H1 (cell line): ENCODE measurements around the gene NELFE. TPM values are rescaled to one million over a fixed set of nuclear protein-coding genes. Genes with fewer than 3 reads are reported as not detected.

ENCODE experiments used
- CTCF ChIA-PET: fragments of 300-600 bp; sonication (Branson Sonifier 250); formaldehyde crosslinking; loops from one replicate; lab custom pipeline; 2021; ENCODE audit not compliant: partially characterized antibody; lab: Charles Lee
- POLR2A ChIA-PET: fragments of 300-600 bp; sonication (Branson Sonifier 250); formaldehyde crosslinking; loops from one replicate; lab custom pipeline; 2021; ENCODE audit warnings: inconsistent platforms; ENCODE audit not compliant: partially characterized antibody; lab: Charles Lee
- DNase-seq, 2 experiments: peaks; one replicate each; pipeline versions ENCODE4 v3.0.0 to v3.0.0-alpha.2; 2010 to 2022; ENCODE audit warnings: low spot score in 2 of 2, low read depth in 1 of 2, mixed read lengths in 1 of 2
- FAIRE-seq: peaks from 2 replicates; lab custom pipeline; 2011; peaks lifted over from hg19 to GRCh38; lab: Jason Lieb, UNC
- H2AFZ ChIP-seq: 2 replicates; pipeline ENCODE4 v1.8.1; 2012; ENCODE audit warnings: low read length, inconsistent platforms
- H2AK5ac ChIP-seq: 2 replicates; pipeline ENCODE4 v1.6.1; 2013; ENCODE audit warnings: low read depth, low read length
- H2BK120ac ChIP-seq: replicated peaks from 2 replicates; pipeline ENCODE3; 2013; ENCODE audit warnings: low read depth, low read length, inconsistent platforms
- H2BK12ac ChIP-seq: 2 replicates; pipeline ENCODE4 v1.6.1; 2013; ENCODE audit warnings: low read depth, low read length
- H2BK15ac ChIP-seq: 2 replicates; pipeline ENCODE4 v1.6.1; 2013; ENCODE audit warnings: low read length
- H2BK20ac ChIP-seq: 2 replicates; pipeline ENCODE4 v1.6.1; 2013; ENCODE audit warnings: low read length
- H2BK5ac ChIP-seq: 2 replicates; pipeline ENCODE4 v1.6.1; 2013; ENCODE audit warnings: low read depth, low read length
- H3K14ac ChIP-seq: 2 replicates; pipeline ENCODE4 v1.6.1; 2013; ENCODE audit warnings: inconsistent platforms; ENCODE audit not compliant: insufficient read length
- H3K18ac ChIP-seq: 2 replicates; pipeline ENCODE4 v1.6.1; 2013; ENCODE audit warnings: low read length; ENCODE audit errors: extremely low read depth
- H3K23ac ChIP-seq: 2 replicates; pipeline ENCODE4 v1.6.1; 2013; ENCODE audit warnings: inconsistent platforms; ENCODE audit not compliant: insufficient read length
- H3K23me2 ChIP-seq: 2 replicates; pipeline ENCODE4 v1.6.1; 2013; ENCODE audit warnings: low read depth, low read length
- H3K27ac ChIP-seq: 2 replicates; pipeline ENCODE4 v1.6.1; 2011; ENCODE audit warnings: low read depth, low read length, inconsistent platforms
- H3K27me3 ChIP-seq, 4 experiments: replicated peaks in 1 of 4; 1 replicate in 1 of 4; 2 replicates in 3 of 4; pipeline versions ENCODE4 v1.6.1 to v1.8.1; 2011 to 2013; ENCODE audit warnings: low read length in 3 of 4, mild to moderate bottlenecking in 3 of 4, inconsistent platforms in 2 of 4, mixed read lengths in 2 of 4, moderate library complexity in 1 of 4; ENCODE audit not compliant: control insufficient read depth in 3 of 4, insufficient read depth in 3 of 4; ENCODE audit errors: extremely low read depth in 1 of 4
- H3K36me3 ChIP-seq, 4 experiments: 2 replicates each; pipeline versions ENCODE4 v1.6.1 to v1.8.1; 2011 to 2013; ENCODE audit warnings: mild to moderate bottlenecking in 4 of 4, low read length in 3 of 4, moderate library complexity in 2 of 4, control low read depth in 1 of 4, inconsistent platforms in 1 of 4; ENCODE audit not compliant: insufficient read depth in 4 of 4, control insufficient read depth in 2 of 4
- H3K4ac ChIP-seq: replicated peaks from 2 replicates; pipeline ENCODE3; 2013; ENCODE audit warnings: low read length, low read depth, mixed read lengths, inconsistent platforms; ENCODE audit not compliant: insufficient read length
- H3K4me1 ChIP-seq, 4 experiments: replicated peaks in 1 of 4; 1 replicate in 1 of 4; 2 replicates in 3 of 4; pipeline versions ENCODE4 v1.6.1 to v1.8.1; 2011 to 2013; ENCODE audit warnings: low read length in 3 of 4, inconsistent platforms in 2 of 4, mixed read lengths in 1 of 4; ENCODE audit not compliant: insufficient read depth in 4 of 4, control insufficient read depth in 3 of 4
- H3K4me2 ChIP-seq, 2 experiments: 2 replicates each; pipeline versions ENCODE4 v1.6.1 to v1.8.1; 2011 to 2013; ENCODE audit warnings: low read depth in 2 of 2, low read length in 2 of 2, control low read depth in 1 of 2, inconsistent platforms in 1 of 2, mild to moderate bottlenecking in 1 of 2; ENCODE audit not compliant: insufficient read depth in 1 of 2
- H3K4me3 ChIP-seq, 4 experiments: fragments of 200-600, 300-600 bp in 1 of 4; sonication (generic), shearing (Covaris generic), sonication (Bioruptor Twin) in 1 of 4; 2 replicates each; pipeline versions ENCODE4 v1.5.1 to v1.8.1; 2011 to 2016; ENCODE audit warnings: low read length in 4 of 4, low read depth in 3 of 4, control low read depth in 2 of 4, inconsistent platforms in 2 of 4, mild to moderate bottlenecking in 2 of 4, mixed read lengths in 1 of 4, moderate library complexity in 1 of 4; ENCODE audit not compliant: insufficient read depth in 2 of 4; ENCODE audit errors: extremely low read depth in 1 of 4
- H3K56ac ChIP-seq: replicated peaks from 2 replicates; pipeline ENCODE3; 2013; ENCODE audit warnings: low read depth, mild to moderate bottlenecking, mixed read lengths, low read length, inconsistent platforms; ENCODE audit not compliant: insufficient read length
- H3K79me1 ChIP-seq: 2 replicates; pipeline ENCODE4 v1.6.1; 2013; ENCODE audit warnings: low read depth, low read length, control low read depth
- H3K79me2 ChIP-seq, 2 experiments: 2 replicates each; pipeline versions ENCODE4 v1.6.1 to v1.8.1; 2012 to 2013; ENCODE audit warnings: low read length in 2 of 2, mild to moderate bottlenecking in 2 of 2, inconsistent platforms in 1 of 2; ENCODE audit not compliant: insufficient read depth in 2 of 2, control insufficient read depth in 1 of 2
- H3K9ac ChIP-seq, 4 experiments: replicated peaks in 1 of 4; 1 replicate in 1 of 4; 2 replicates in 3 of 4; pipeline versions ENCODE4 v1.6.1 to v1.8.1; 2011 to 2013; ENCODE audit warnings: low read depth in 3 of 4, low read length in 3 of 4, control low read depth in 2 of 4, mild to moderate bottlenecking in 2 of 4, moderate library complexity in 2 of 4, inconsistent platforms in 1 of 4; ENCODE audit errors: extremely low read depth in 1 of 4
- H3K9me3 ChIP-seq, 2 experiments: 2 replicates each; pipeline versions ENCODE4 v1.6.1 to v1.8.1; 2012 to 2013; ENCODE audit warnings: mild to moderate bottlenecking in 2 of 2, moderate library complexity in 2 of 2, control low read depth in 1 of 2, inconsistent platforms in 1 of 2, low read depth in 1 of 2, low read length in 1 of 2, mixed read lengths in 1 of 2; ENCODE audit not compliant: insufficient read depth in 2 of 2
- H4K20me1 ChIP-seq, 2 experiments: replicated peaks in 1 of 2; 2 replicates each; pipeline versions ENCODE3 to v1.8.1; 2011 to 2013; ENCODE audit warnings: inconsistent platforms in 2 of 2, low read length in 2 of 2, mild to moderate bottlenecking in 1 of 2; ENCODE audit not compliant: insufficient read depth in 2 of 2, control insufficient read depth in 1 of 2
- H4K5ac ChIP-seq: 2 replicates; pipeline ENCODE4 v1.6.1; 2013; ENCODE audit warnings: low read length, low read depth, mixed read lengths, inconsistent platforms; ENCODE audit not compliant: insufficient read length
- H4K8ac ChIP-seq: 2 replicates; pipeline ENCODE4 v1.8.0; 2013; ENCODE audit warnings: mild to moderate bottlenecking, moderate library complexity, low read length, inconsistent platforms; ENCODE audit not compliant: insufficient read depth; ENCODE audit errors: extremely low read depth
- H4K91ac ChIP-seq: replicated peaks from 2 replicates; pipeline ENCODE3; 2013; ENCODE audit warnings: low read length, mixed read lengths, inconsistent platforms; ENCODE audit not compliant: insufficient read length
- EGR1 ChIP-seq: IDR thresholded peaks from 2 replicates; pipeline ENCODE4 v1.6.1; 2011; ENCODE audit warnings: low read depth, low read length, borderline replicate concordance
- PHF8 ChIP-seq: fragments of 200-600 bp; sonication (generic); conservative IDR thresholded peaks from 2 replicates; pipeline ENCODE4 v1.7.1; 2012; ENCODE audit warnings: low read depth, mild to moderate bottlenecking, inconsistent platforms, low read length, moderate library complexity
- TAF1 ChIP-seq: IDR thresholded peaks from 2 replicates; pipeline ENCODE4 v1.6.1; 2011; ENCODE audit warnings: mild to moderate bottlenecking, low read depth, low read length
- TAF7 ChIP-seq: optimal IDR thresholded peaks from 2 replicates; pipeline ENCODE3; 2011; ENCODE audit warnings: low read depth, mild to moderate bottlenecking, inconsistent platforms, low read length, moderate library complexity, borderline replicate concordance
- WGBS, 2 experiments: shearing (Covaris generic) in 1 of 2; methylation state at CpG; one replicate each; pipeline versions ENCODE4 v1.1.6 to v1.1.7; 2013 to 2015; ENCODE audit warnings: low lambda C conversion rate in 2 of 2, mixed read lengths in 2 of 2, inconsistent platforms in 1 of 2, low coverage in 1 of 2, missing lambda C conversion rate in 1 of 2; ENCODE audit not compliant: insufficient replicate concordance in 2 of 2, insufficient coverage in 1 of 2, insufficient read length in 1 of 2; ENCODE audit errors: extremely low coverage in 1 of 2, missing lambda C conversion rate in 1 of 2; 5-methylcytosine and 5-hydroxymethylcytosine counted together
- long read RNA-seq, 2 experiments: library from RNA in 1 of 2; library from capped mRNA in 1 of 2; stranded (forward); transcript quantifications; one replicate each; pipeline ENCODE4 v2.0.0, GENCODE V29; 2021; ENCODE audit warnings: inconsistent platforms in 1 of 2
- polyA minus RNA-seq, 3 experiments: library from RNA; depleted of rRNA, polyadenylated mRNA; stranded (reverse); fragments of >200 nt; gene quantifications; 1 replicate in 2 of 3; 2 replicates in 1 of 3; pipeline ENCODE4 v1.2.3, GENCODE V29; 2011
- polyA plus RNA-seq, 7 experiments: library from polyadenylated mRNA; depleted of rRNA in 3 of 7; stranded (reverse) in 5 of 7; unstranded in 2 of 7; fragments of >200 nt in 5 of 7; fragments of 200-250 nt in 2 of 7; gene quantifications; 1 replicate in 5 of 7; 2 replicates in 1 of 7; 4 replicates in 1 of 7; pipeline versions ENCODE4 v1.2.1 to v1.2.3, GENCODE V29; 2011 to 2013; ENCODE audit warnings: missing spikeins in 2 of 7, mixed read lengths in 2 of 7
- total RNA-seq: library from RNA; stranded (reverse); fragmentation: NEBNext Ultra II Directional; extraction: Animal tissue kit (Norgen Biotek cat#: 25700); gene quantifications from 2 replicates; pipeline ENCODE4 v1.2.1, GENCODE V29; 2021

NELFE gene, protein sequence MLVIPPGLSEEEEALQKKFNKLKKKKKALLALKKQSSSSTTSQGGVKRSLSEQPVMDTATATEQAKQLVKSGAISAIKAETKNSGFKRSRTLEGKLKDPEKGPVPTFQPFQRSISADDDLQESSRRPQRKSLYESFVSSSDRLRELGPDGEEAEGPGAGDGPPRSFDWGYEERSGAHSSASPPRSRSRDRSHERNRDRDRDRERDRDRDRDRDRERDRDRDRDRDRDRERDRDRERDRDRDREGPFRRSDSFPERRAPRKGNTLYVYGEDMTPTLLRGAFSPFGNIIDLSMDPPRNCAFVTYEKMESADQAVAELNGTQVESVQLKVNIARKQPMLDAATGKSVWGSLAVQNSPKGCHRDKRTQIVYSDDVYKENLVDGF
- total RNA-seq (71.1 and 71.5 TPM in 2 replicates), polyA plus RNA-seq (2011; rRNA removed) (49.2 and 52.3 TPM in 2 replicates), polyA minus RNA-seq (2011; rRNA and poly(A)+ RNA removed) (32.1 and 32.6 TPM in 2 replicates)
- 83.7 TPM for polyA plus RNA-seq (2011; cell fraction: cytosol; rRNA removed)
- polyA plus RNA-seq (2011; cell fraction: nucleus; rRNA removed) = 55.9 TPM
- 64.8 to 102 TPM (median 90.9 TPM) in 4 replicates for polyA plus RNA-seq (2012, experiment 1 of 2)
- polyA plus RNA-seq (2012, experiment 2 of 2) = 67.8 TPM
- polyA plus RNA-seq (2013, experiment 1 of 2) = 56.9 TPM
- polyA plus RNA-seq (2013, experiment 2 of 2) = 54.5 TPM
- polyA minus RNA-seq (2011; cell fraction: cytosol; rRNA and poly(A)+ RNA removed) = 31.0 TPM
- polyA minus RNA-seq (2011; cell fraction: nucleus; rRNA and poly(A)+ RNA removed) = 23.2 TPM
- long read RNA-seq, experiment 1, transcript NELFE-202 (11 exons, 1,584 nt) = major isoform, 7 of 59 reads
- long read RNA-seq, experiment 1, partial matches to known transcripts = 50 of 59 reads
- long read RNA-seq, experiment 1, other reads (novel, unspliced or antisense) = 2 of 59 reads
- long read RNA-seq, experiment 2, transcript NELFE-202 (11 exons, 1,584 nt) = major isoform, 131 of 302 reads
- long read RNA-seq, experiment 2, partial matches to known transcripts = 138 of 302 reads
- long read RNA-seq, experiment 2, other reads (novel, unspliced or antisense) = 33 of 302 reads

- H3K27ac ChIP-seq = peak within 1 kb of the TSS; percentile 78
- H3K36me3 ChIP-seq = peaks cover 5 to 55% (median 43%) of the 10 kb centered on the region in 4 experiments; a peak in 7 of 8 replicates
- H3K9me3 ChIP-seq = no peaks in the 10 kb centered on the region
- peaks cover 0 to 24% of the 10 kb centered on the region in 2 experiments; a peak in 3 of 4 replicates for H3K79me2 ChIP-seq
- peak within 1 kb of the TSS; percentile 66 for H3K18ac ChIP-seq
- H2BK20ac ChIP-seq = no peak within 1 kb of the TSS
- H2BK120ac ChIP-seq = no peak within 1 kb of the TSS
- H2AFZ ChIP-seq = peak within 1 kb of the TSS; percentile 93
- H3K9ac ChIP-seq = peak within 1 kb of the TSS; percentile 75 to 87 (median 86)
- H2BK5ac ChIP-seq = peak within 1 kb of the TSS; percentile 79
- POLR2A ChIA-PET = interaction anchor here (0.8 to 16.4 kb wide), 19 partner anchors 9 to 417 kb away, joined by 3 to 279 read pairs (median 3); partner anchors contain the start of genes BAG6, CFB, DDX39B and DXO
- DNase-seq (peak; percentile 94 to 97), FAIRE-seq (no peak)
- H4K8ac ChIP-seq = peak within 1 kb of the TSS; percentile 88; the same call in 1 of the 2 replicates
- peak within 1 kb of the TSS; percentile 96 to 99 (median 98) for H3K4me3 ChIP-seq
- H3K4me1 ChIP-seq = peaks cover 0 to 6% (median 3%) of the 10 kb centered on the region in 4 experiments; a peak in 3 of 7 replicates
- H3K4me2 ChIP-seq = peak within 1 kb of the TSS; percentile 86 to 99
- H4K91ac ChIP-seq = peak within 1 kb of the TSS; percentile 90
- H2BK15ac ChIP-seq = peak within 1 kb of the TSS; percentile 5; the same call in 1 of the 2 replicates
- H4K20me1 ChIP-seq = peaks cover 0 to 2% of the 10 kb centered on the region in 2 experiments
- H3K56ac ChIP-seq = no peak within 1 kb of the TSS
- CTCF ChIA-PET = interaction anchor here (0.8 to 4.0 kb wide), 8 partner anchors 7 to 187 kb away, joined by 3 to 20 read pairs (median 4); partner anchors contain the start of gene CFB
- no peaks in the 10 kb centered on the region for H3K27me3 ChIP-seq
- 0 out of 2 replicates have a peak within 1 kb of the TSS, but pooled peaks have one; percentile 72 for H2BK12ac ChIP-seq
- peaks cover 5% of the 10 kb centered on the region for H3K79me1 ChIP-seq
- H3K23me2 ChIP-seq = peaks cover 10% of the 10 kb centered on the region
- H2AK5ac ChIP-seq = no peak within 1 kb of the TSS
- H4K5ac ChIP-seq = peak within 1 kb of the TSS; percentile 66
- no peak within 1 kb of the TSS for H3K14ac ChIP-seq
- no peak within 1 kb of the TSS for H3K23ac ChIP-seq
- H3K4ac ChIP-seq = peak within 1 kb of the TSS; percentile 63
- 2% methylated on average over 50 of the region's 59 CpGs; no CpG with 5 or more reads in 1 of the 2 experiments for WGBS, 2 experiments
- peak; percentile 87 for TF ChIP-seq PHF8
- TF ChIP-seq EGR1 = peak; percentile 95
- peak; percentile 66 for TF ChIP-seq TAF7
- peak; percentile 76 for TF ChIP-seq TAF1
Observed at GRCh38 chr6:31958741-31959739, at the start of gene NELFE, which contains the start of gene SKIC2. Gene NELFE, minus strand, starts transcription at chr6:31958971. Its CDS starts 525 bp downstream, at chr6:31958446. Gene SKIC2, plus strand, starts transcription at chr6:31959175. Its CDS starts 18 bp downstream, at chr6:31959193.
